GM10248 (cell line): ENCODE measurements around the gene RHOT1.
"Not testable (repeated sequence)": the region's sequence is repeated elsewhere in the genome, so short reads cannot be mapped to it uniquely, and the experiment has no call there.

Experiments used
- CTCF ChIA-PET: fragments of 300-600 bp; sonication (Branson Sonifier 250); formaldehyde crosslinking; extraction: SDS; loops from one replicate; lab custom pipeline; 2021; ENCODE audit warnings: antibody characterized with exemption; lab: Yijun Ruan, JAX
- POLR2A ChIA-PET: fragments of 350-650 bp; sonication (Branson Sonifier 250); formaldehyde crosslinking; extraction: SDS; loops from one replicate; lab custom pipeline; 2020; ENCODE audit warnings: antibody characterized with exemption; lab: Yijun Ruan, JAX
- DNase-seq: peaks from one replicate; pipeline ENCODE4 v3.0.0; 2012; ENCODE audit errors: extremely low spot score
- TF ChIP-seq, protein P1 (sequence below): IDR thresholded peaks from 2 replicates; pipeline ENCODE4 v1.5.1; 2012; ENCODE audit warnings: mild to moderate bottlenecking, low read depth; ENCODE audit errors: extremely low read depth, missing control alignments, control extremely low read depth

Gene RHOT1

DNA sequence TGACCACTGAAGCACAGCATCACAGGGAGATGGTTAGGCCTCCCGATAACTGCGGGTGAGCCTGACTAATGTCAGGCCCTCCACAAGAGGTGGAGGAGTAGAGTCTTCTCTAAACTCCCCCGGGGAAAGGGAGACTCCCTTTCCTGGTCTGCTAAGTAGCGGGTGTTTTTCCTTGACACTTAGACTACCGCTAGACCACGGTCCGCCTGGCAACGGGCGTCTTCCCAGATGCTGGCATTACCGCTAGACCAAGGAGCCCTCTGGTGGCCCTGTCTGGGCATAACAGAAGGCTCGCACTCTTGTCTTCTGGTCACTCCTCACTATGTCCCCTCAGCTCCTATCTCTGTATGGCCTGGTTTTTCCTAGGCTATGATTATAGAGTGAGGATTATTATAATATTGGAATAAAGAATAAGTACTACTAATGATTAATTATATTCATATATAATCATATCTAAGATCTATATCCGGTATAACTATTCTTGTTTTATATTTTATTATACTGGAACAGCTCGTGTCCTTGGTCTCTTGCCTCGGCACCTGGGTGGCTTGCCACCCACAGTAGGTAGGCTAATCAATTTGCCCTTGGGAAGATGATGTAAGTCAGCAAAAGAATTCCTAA is 6.7 kb upstream of the RHOT1 start:
- POLR2A ChIA-PET, DNase-seq: not testable (repeated sequence)
- TF ChIP-seq, protein P1, sequence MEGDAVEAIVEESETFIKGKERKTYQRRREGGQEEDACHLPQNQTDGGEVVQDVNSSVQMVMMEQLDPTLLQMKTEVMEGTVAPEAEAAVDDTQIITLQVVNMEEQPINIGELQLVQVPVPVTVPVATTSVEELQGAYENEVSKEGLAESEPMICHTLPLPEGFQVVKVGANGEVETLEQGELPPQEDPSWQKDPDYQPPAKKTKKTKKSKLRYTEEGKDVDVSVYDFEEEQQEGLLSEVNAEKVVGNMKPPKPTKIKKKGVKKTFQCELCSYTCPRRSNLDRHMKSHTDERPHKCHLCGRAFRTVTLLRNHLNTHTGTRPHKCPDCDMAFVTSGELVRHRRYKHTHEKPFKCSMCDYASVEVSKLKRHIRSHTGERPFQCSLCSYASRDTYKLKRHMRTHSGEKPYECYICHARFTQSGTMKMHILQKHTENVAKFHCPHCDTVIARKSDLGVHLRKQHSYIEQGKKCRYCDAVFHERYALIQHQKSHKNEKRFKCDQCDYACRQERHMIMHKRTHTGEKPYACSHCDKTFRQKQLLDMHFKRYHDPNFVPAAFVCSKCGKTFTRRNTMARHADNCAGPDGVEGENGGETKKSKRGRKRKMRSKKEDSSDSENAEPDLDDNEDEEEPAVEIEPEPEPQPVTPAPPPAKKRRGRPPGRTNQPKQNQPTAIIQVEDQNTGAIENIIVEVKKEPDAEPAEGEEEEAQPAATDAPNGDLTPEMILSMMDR = peak; percentile 22
- CTCF ChIA-PET = interaction anchor here (0.7 to 5.2 kb wide), 9 partner anchors 9 to 195 kb away, joined by 3 to 52 read pairs (median 5); partner anchors contain the start of gene LRRC37B

DNA sequence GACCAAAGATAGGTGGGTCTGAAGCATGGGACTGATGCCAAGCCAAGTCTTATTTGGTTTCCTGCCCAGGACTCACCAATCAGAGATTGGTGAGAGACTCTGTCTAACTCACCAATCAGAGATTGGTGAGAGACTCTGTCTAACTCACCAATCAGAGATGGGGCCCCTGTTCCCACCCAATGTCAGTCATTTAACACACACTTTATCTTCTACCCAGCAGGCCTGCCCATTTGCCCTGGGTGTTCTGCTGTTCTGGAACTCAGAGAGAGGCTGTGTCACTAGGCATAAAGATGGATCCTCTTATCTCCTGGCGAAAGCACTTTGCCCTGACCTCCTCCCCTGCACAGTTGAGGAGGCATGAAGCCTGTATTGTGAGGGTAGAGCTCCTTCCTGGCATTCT is 5.4 kb upstream of the RHOT1 start:
- ChIA-PET CTCF (interaction anchor here (1.2 to 5.2 kb wide), 7 partner anchors 8 to 700 kb away, joined by 3 to 52 read pairs (median 5); partner anchors contain the start of gene LRRC37B), POLR2A (no interaction called here)
- TF ChIP-seq, protein P1 = no peak
- no peak for DNase-seq

DNA sequence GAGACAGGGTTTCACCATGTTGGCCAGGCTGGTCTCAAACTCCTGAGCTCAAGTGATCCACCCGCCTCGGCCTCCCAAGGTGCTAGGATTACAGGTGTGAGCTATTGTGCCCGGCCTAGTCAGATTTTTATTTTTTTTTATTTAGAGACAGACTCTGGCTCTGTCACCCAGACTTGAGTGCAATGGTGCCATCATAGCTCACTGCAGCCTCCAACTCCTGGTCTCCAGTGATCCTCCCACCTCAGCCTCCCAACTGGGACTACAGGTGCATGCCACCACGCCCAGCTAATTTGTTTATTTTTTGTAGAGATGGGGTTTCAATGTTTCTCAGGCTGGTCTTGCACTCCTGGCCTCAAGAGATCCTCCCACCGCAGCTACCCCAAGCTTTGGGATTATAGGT is 2.8 kb upstream of the RHOT1 start:
- POLR2A ChIA-PET = not testable (repeated sequence)

DNA sequence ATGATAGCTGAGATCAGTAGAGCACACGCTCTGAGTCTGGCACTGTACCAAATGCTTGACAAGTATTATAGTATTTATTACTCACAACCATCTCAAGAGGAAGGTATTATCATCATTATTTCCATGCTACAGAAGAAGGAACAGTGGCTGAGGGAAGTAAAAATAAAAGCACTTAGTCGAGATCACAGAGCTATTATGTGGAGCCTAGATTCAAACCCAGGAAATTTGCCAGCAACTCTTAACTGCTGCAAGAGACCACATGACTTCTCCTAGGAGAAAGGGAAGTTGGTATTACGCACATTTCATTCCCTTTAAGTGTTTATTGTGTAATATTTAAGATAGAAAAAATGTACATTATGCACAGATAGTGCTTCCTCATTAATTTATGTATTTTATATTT is 1.0 kb upstream of the RHOT1 start:
- DNase-seq = no peak
- POLR2A ChIA-PET = no interaction called here
- CTCF ChIA-PET = interaction anchor here (1.0 to 1.6 kb wide), 4 partner anchors 9 to 173 kb away, joined by 3 to 6 read pairs (median 4); partner anchors contain the start of gene LRRC37B
- TF ChIP-seq, protein P1 = no peak

More for the DNA sequence above, 2.8 kb upstream of the RHOT1 start:
- CTCF ChIA-PET = interaction anchor here (0.8 to 5.2 kb wide), 16 partner anchors 9 to 297 kb away, joined by 3 to 52 read pairs (median 4); partner anchors contain the start of genes LRRC37B and UTP6
- not testable (repeated sequence) for DNase-seq

DNA sequence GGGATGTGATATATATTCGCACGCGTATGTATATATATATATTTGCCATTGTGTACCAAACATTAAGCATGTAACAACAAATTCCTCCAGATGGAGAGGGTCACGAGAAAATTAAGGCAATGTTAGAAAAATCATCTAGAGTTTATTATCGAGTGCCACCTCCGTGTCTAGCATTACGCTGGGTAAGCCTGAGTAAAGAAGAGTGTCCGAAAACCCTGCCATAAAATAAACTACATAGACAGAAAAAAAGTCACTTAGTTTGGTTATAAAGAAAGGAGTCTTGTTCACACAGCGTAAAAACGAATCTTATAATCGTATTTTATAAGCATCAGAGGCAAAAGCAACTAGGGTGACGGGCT is 644 bp upstream of the RHOT1 start:
- DNase-seq = no peak
- TF ChIP-seq, protein P1 = no peak
- CTCF ChIA-PET = interaction anchor here (1.0 to 1.8 kb wide), 6 partner anchors 9 to 173 kb away, joined by 3 to 6 read pairs (median 4); partner anchors contain the start of gene LRRC37B
- POLR2A ChIA-PET = no interaction called here

DNA sequence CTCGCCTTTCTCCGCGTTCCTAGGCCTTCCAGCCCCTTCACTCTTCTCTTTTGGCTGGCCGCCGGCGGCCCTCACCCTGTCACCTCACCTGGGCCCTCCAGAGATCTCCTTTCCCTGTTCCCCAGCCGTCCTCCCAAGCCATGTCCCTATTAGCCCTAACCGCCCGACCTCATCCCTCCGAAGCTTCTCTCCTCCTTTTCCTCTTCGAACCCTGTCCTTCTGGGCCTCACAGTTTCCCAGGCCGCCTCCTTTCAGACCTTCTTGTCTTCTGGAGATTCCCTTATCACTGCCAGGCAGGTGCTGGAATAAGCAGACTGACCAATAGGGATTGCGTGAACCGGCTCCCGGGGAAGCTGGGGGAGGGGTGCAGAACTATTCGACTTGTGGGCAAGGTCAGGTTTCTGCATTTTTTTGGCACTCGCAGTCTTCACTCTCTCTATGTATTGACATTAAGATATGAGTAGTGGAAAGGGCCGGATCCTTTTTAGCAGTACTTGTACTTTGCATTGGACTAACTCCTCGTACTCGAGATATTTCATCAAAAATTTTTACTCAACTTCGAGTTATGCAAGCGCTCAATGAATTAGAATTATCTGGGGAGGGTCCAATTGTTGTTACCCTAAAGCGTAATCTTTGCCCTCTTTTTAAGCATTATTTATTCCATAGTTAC is 690 bp downstream of the RHOT1 start:
- ChIA-PET POLR2A (no interaction called here), CTCF (interaction anchor here (1.2 to 2.7 kb wide), 4 partner anchors 7 to 175 kb away, joined by 3 to 8 read pairs (median 4); no protein-coding TSS in a partner anchor)
- TF ChIP-seq, protein P1 = no peak
- DNase-seq = peak; percentile 31

DNA sequence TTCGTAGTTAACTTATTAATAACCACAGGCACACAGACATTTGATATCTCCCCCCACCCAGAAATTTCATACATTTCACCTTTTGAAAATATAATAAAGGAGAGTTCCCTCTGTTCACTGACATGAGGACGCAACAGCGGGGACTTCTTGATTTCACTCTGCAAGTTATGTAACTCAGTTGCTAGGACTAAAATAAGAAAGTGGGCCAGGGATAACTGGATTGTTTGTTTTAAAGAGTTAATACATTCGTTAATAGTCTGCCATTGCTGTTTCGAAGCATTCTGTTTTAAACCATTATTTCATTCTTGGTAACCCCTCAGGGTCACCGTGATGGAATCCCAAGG is 1.2 kb downstream of the RHOT1 start:
- no peak for DNase-seq
- TF ChIP-seq, protein P1 = no peak
- POLR2A ChIA-PET = no interaction called here
- CTCF ChIA-PET = interaction anchor here (1.8 to 2.7 kb wide), 2 partner anchors 8 to 55 kb away, joined by 4 to 8 read pairs; no protein-coding TSS in a partner anchor

DNA sequence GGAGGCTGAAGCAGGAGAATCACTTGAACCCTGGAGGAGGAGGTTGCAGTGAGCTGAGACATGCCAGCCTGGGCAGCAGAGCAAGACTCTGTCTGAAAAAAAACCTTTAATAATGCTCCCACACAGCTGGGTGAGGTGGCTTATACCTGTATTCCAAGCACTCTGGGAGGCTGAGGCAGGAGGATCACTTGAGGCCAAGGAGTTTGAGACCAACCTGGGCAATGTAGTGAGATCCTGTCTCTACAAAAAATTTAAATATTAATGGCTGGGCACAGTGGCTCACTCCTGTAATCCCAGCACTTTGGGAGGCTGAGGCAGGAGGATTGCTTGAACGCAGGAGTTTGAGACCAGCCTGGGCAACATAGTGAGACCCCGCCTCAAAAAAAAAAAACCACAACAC is 2.1 kb downstream of the RHOT1 start:
- POLR2A ChIA-PET, DNase-seq: not testable (repeated sequence)
- CTCF ChIA-PET = interaction anchor here (2.7 kb wide), 1 partner anchor 9 kb away, joined by 8 read pairs; no protein-coding TSS in a partner anchor
